Measurements from ENCODE around the gene MAN2B1. TPM values are rescaled to one million over a fixed set of nuclear protein-coding genes. Genes with fewer than 3 reads are reported as not detected.

MAN2B1 gene
- total and polyA plus RNA-seq, 2 experiments from 2014 or later: 33.2 to 60.8 TPM

DNA sequence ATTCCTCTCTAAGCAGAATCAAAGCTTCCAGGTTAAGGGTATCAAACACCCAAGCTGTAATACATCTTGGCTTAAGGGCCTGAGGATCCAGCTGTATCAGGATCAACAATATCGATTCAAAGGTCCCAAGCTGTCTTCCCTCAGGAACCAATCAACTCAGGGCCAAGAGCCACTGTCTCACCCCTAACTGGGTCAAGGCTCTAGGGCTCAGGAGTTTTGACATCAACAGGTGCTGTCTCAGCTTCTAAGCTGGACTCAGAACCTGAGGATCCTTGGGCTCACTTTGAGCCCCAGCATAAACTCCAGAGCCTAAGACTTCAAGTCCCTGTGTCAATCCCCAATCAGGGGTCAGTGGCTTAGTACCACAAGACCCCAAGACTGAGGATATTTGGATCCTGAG lies 29.0 kb upstream of the MAN2B1 start:
- no peaks in the 10 kb centered on the region for H3K79me2 ChIP-seq (replicated peaks; ENCODE audit: insufficient read depth)
- Mint-ChIP-seq H3K9me3 (no peaks in the 10 kb centered on the region; the same call in 2 of the 3 replicates), H3K4me1 (peaks cover 5% of the 10 kb centered on the region), H3K27ac (no peak overlapping the region), H3K27me3 (ENCODE audit: insufficient read depth, low read depth, poor library complexity) (peaks cover 17% of the 10 kb centered on the region), H3K4me3 (peak overlapping the region; percentile 90), H3K36me3 (ENCODE audit: low read depth) (peaks cover 18% of the 10 kb centered on the region)
- ATAC-seq: no peak
- no peak for DNase-seq (ENCODE audit: low spot score)
- peak overlapping the region; percentile 78 for H3K4me2 ChIP-seq
- H3K27me3 ChIP-seq (ENCODE audit: insufficient read depth): no peaks in the 10 kb centered on the region
- H3K4me1 ChIP-seq (ENCODE audit: insufficient read depth): 0 out of 2 replicates have a peak, but pooled peaks cover 4% of the 10 kb centered on the region
- peaks cover 31% of the 10 kb centered on the region for H3F3A ChIP-seq (replicated peaks; ENCODE audit: low read depth)
- H3K36me3 ChIP-seq (ENCODE audit: insufficient read depth): peaks cover 6% of the 10 kb centered on the region; the same call in 1 of the 2 replicates
- TF ChIP-seq ZNF114 (CRISPR knock-in tag; IDR thresholded peaks at IDR 0.05) (no peak), JUNB (IDR thresholded peaks at IDR 0.05; ENCODE audit: unreplicated experiment) (no peak), STAT1 (IDR thresholded peaks at IDR 0.05; ENCODE audit: unreplicated experiment) (no peak), POLR2AphosphoS5 (IDR thresholded peaks at IDR 0.05; ENCODE audit: low read depth) (no peak), NANOG (IDR thresholded peaks at IDR 0.05; ENCODE audit: borderline replicate concordance) (no peak), ZNF331 (CRISPR knock-in tag; IDR thresholded peaks at IDR 0.05; ENCODE audit: low read depth) (no peak), EZH2 (IDR thresholded peaks at IDR 0.05; ENCODE audit: low read depth, unreplicated experiment) (no peak), CREB1 (CRISPR knock-in tag; IDR thresholded peaks at IDR 0.05; ENCODE audit: low read depth) (no peak), EZH2phosphoT487 (IDR thresholded peaks at IDR 0.05; ENCODE audit: unreplicated experiment) (no peak)
- TF ChIP-seq, protein P1, sequence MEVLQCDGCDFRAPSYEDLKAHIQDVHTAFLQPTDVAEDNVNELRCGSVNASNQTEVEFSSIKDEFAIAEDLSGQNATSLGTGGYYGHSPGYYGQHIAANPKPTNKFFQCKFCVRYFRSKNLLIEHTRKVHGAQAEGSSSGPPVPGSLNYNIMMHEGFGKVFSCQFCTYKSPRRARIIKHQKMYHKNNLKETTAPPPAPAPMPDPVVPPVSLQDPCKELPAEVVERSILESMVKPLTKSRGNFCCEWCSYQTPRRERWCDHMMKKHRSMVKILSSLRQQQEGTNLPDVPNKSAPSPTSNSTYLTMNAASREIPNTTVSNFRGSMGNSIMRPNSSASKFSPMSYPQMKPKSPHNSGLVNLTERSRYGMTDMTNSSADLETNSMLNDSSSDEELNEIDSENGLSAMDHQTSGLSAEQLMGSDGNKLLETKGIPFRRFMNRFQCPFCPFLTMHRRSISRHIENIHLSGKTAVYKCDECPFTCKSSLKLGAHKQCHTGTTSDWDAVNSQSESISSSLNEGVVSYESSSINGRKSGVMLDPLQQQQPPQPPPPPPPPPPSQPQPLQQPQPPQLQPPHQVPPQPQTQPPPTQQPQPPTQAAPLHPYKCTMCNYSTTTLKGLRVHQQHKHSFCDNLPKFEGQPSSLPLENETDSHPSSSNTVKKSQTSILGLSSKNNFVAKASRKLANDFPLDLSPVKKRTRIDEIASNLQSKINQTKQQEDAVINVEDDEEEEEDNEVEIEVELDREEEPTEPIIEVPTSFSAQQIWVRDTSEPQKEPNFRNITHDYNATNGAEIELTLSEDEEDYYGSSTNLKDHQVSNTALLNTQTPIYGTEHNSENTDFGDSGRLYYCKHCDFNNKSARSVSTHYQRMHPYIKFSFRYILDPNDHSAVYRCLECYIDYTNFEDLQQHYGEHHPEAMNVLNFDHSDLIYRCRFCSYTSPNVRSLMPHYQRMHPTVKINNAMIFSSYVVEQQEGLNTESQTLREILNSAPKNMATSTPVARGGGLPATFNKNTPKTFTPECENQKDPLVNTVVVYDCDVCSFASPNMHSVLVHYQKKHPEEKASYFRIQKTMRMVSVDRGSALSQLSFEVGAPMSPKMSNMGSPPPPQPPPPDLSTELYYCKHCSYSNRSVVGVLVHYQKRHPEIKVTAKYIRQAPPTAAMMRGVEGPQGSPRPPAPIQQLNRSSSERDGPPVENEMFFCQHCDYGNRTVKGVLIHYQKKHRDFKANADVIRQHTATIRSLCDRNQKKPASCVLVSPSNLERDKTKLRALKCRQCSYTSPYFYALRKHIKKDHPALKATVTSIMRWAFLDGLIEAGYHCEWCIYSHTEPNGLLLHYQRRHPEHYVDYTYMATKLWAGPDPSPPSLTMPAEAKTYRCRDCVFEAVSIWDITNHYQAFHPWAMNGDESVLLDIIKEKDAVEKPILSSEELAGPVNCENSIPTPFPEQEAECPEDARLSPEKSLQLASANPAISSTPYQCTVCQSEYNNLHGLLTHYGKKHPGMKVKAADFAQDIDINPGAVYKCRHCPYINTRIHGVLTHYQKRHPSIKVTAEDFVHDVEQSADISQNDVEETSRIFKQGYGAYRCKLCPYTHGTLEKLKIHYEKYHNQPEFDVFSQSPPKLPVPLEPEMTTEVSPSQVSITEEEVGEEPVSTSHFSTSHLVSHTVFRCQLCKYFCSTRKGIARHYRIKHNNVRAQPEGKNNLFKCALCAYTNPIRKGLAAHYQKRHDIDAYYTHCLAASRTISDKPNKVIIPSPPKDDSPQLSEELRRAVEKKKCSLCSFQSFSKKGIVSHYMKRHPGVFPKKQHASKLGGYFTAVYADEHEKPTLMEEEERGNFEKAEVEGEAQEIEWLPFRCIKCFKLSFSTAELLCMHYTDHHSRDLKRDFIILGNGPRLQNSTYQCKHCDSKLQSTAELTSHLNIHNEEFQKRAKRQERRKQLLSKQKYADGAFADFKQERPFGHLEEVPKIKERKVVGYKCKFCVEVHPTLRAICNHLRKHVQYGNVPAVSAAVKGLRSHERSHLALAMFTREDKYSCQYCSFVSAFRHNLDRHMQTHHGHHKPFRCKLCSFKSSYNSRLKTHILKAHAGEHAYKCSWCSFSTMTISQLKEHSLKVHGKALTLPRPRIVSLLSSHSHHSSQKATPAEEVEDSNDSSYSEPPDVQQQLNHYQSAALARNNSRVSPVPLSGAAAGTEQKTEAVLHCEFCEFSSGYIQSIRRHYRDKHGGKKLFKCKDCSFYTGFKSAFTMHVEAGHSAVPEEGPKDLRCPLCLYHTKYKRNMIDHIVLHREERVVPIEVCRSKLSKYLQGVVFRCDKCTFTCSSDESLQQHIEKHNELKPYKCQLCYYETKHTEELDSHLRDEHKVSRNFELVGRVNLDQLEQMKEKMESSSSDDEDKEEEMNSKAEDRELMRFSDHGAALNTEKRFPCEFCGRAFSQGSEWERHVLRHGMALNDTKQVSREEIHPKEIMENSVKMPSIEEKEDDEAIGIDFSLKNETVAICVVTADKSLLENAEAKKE (CRISPR knock-in tag; IDR thresholded peaks at IDR 0.05): no peak
- TF ChIP-seq, protein P2, sequence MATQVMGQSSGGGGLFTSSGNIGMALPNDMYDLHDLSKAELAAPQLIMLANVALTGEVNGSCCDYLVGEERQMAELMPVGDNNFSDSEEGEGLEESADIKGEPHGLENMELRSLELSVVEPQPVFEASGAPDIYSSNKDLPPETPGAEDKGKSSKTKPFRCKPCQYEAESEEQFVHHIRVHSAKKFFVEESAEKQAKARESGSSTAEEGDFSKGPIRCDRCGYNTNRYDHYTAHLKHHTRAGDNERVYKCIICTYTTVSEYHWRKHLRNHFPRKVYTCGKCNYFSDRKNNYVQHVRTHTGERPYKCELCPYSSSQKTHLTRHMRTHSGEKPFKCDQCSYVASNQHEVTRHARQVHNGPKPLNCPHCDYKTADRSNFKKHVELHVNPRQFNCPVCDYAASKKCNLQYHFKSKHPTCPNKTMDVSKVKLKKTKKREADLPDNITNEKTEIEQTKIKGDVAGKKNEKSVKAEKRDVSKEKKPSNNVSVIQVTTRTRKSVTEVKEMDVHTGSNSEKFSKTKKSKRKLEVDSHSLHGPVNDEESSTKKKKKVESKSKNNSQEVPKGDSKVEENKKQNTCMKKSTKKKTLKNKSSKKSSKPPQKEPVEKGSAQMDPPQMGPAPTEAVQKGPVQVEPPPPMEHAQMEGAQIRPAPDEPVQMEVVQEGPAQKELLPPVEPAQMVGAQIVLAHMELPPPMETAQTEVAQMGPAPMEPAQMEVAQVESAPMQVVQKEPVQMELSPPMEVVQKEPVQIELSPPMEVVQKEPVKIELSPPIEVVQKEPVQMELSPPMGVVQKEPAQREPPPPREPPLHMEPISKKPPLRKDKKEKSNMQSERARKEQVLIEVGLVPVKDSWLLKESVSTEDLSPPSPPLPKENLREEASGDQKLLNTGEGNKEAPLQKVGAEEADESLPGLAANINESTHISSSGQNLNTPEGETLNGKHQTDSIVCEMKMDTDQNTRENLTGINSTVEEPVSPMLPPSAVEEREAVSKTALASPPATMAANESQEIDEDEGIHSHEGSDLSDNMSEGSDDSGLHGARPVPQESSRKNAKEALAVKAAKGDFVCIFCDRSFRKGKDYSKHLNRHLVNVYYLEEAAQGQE (IDR thresholded peaks at IDR 0.05; ENCODE audit: unreplicated experiment): no peak
- TF ChIP-seq, protein P3, sequence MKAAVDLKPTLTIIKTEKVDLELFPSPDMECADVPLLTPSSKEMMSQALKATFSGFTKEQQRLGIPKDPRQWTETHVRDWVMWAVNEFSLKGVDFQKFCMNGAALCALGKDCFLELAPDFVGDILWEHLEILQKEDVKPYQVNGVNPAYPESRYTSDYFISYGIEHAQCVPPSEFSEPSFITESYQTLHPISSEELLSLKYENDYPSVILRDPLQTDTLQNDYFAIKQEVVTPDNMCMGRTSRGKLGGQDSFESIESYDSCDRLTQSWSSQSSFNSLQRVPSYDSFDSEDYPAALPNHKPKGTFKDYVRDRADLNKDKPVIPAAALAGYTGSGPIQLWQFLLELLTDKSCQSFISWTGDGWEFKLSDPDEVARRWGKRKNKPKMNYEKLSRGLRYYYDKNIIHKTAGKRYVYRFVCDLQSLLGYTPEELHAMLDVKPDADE (IDR thresholded peaks at IDR 0.05): no peak
- TF ChIP-seq, protein P4, sequence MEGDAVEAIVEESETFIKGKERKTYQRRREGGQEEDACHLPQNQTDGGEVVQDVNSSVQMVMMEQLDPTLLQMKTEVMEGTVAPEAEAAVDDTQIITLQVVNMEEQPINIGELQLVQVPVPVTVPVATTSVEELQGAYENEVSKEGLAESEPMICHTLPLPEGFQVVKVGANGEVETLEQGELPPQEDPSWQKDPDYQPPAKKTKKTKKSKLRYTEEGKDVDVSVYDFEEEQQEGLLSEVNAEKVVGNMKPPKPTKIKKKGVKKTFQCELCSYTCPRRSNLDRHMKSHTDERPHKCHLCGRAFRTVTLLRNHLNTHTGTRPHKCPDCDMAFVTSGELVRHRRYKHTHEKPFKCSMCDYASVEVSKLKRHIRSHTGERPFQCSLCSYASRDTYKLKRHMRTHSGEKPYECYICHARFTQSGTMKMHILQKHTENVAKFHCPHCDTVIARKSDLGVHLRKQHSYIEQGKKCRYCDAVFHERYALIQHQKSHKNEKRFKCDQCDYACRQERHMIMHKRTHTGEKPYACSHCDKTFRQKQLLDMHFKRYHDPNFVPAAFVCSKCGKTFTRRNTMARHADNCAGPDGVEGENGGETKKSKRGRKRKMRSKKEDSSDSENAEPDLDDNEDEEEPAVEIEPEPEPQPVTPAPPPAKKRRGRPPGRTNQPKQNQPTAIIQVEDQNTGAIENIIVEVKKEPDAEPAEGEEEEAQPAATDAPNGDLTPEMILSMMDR (conservative IDR thresholded peaks at IDR 0.05; ENCODE audit: low read depth in 2 of 2): no peak
- H3K4me3 ChIP-seq: peak overlapping the region; percentile 90
- no peaks in the 10 kb centered on the region for H3K9me2 ChIP-seq (ENCODE audit: insufficient read depth)
- H4K20me1 ChIP-seq (replicated peaks; ENCODE audit: insufficient read depth): 0 out of 2 replicates have a peak, but pooled peaks cover 4% of the 10 kb centered on the region
- H2AFZ ChIP-seq: no peak overlapping the region
- H3K27ac ChIP-seq (ENCODE audit: low read depth): no peak overlapping the region
